ENCODE data around the gene MAVS. TPM values are rescaled to one million over a fixed set of nuclear protein-coding genes. Genes with fewer than 3 reads are reported as not detected.
A peak's percentile ranks its signal among the peaks of the same experiment; 100 is the strongest.
"Not testable (repeated sequence)": the region's sequence is repeated elsewhere in the genome, so short reads cannot be mapped to it uniquely, and the experiment has no call there.

Gene MAVS
- total and polyA plus RNA-seq, 5 donors: 28.5 to 32.6 (median 30.0) TPM

DNA sequence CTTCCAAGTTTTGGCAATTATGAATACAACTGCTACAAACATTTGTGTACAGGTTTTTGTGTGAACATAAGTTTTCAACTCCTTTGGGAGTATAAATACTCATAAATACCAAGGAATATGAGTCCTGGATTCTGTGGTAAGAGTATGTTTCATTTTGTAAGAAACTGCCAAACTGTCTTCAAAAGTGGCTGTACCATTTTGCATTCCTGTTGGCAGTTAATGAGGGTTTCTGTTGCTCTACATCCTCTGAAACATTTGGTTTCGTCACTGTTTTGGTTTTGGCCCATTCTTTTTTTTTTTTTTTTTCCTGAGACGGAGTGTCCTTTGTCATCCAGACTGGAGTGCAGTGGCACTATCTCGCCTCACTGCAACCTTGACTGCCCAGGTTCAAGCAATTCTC, 17.8 kb upstream of the MAVS start:
- H3K27ac ChIP-seq (ENCODE audit: low read length): no peak overlapping the region
- intact Hi-C loops (cut with DNase I): no loop called here
- 90% methylated on average over 3 of the region's 3 CpGs for WGBS
- DNase-seq (no peak), ATAC-seq (no peak)
- peaks cover 2% of the 10 kb centered on the region for H3K4me1 ChIP-seq (ENCODE audit: control insufficient read depth, insufficient read depth, low read length)
- H3K9me3 ChIP-seq (ENCODE audit: control insufficient read depth, low read length): no peaks in the 10 kb centered on the region
- no peak overlapping the region for H3K4me3 ChIP-seq (ENCODE audit: low read length)
- no peaks in the 10 kb centered on the region for H3K27me3 ChIP-seq (ENCODE audit: control insufficient read depth, insufficient read depth)

- ATAC-seq; intact Hi-C loops (cut with DNase I): not testable (repeated sequence)
- WGBS: 98% methylated on average over 5 of the region's 5 CpGs
Observed at GRCh38 chr20:3829891-3830290, 16.7 kb upstream of the MAVS start.

GRCh38 chr20:3836132-3836531, 10.5 kb upstream of the MAVS start:
- Histone ChIP-seq H3K27ac (ENCODE audit: low read length) (no peak overlapping the region), H3K9me3 (ENCODE audit: control insufficient read depth, low read length) (no peaks in the 10 kb centered on the region), H3K4me1 (ENCODE audit: control insufficient read depth, insufficient read depth, low read length) (no peaks in the 10 kb centered on the region), H3K4me3 (ENCODE audit: low read length) (no peak overlapping the region), H3K27me3 (ENCODE audit: control insufficient read depth, insufficient read depth) (no peaks in the 10 kb centered on the region)
- no peak for DNase-seq
- intact Hi-C loops (cut with DNase I): no loop called here
- no peak for ATAC-seq
- WGBS: 97% methylated on average over 4 of the region's 4 CpGs

More at GRCh38 chr20:3829891-3830290, 16.7 kb upstream of the MAVS start:
- not testable (repeated sequence) for H3K4me1 ChIP-seq (ENCODE audit: control insufficient read depth, insufficient read depth, low read length); DNase-seq; H3K4me3 ChIP-seq (ENCODE audit: low read length); H3K9me3 ChIP-seq (ENCODE audit: control insufficient read depth, low read length); H3K27ac ChIP-seq (ENCODE audit: low read length); H3K27me3 ChIP-seq (ENCODE audit: control insufficient read depth, insufficient read depth)

DNA sequence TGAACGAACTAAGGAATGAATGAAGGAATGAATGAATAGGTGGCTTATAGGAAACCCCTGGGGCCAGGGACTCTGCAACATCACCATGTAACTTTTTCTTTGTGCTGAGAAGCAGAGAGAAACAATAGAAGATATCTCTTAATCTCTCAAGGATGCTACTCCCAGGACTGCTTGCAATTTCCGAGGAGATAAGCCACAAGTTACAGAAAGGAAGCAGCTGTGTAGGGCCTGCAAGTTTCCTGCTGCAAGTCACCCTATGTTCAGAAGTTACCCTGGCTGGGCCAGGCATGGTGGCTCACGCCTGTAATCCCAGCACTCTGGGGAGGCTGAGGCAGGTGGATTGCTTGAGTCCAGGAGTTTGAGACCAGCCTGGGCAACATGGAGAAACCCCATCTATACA, 7.3 kb upstream of the MAVS start:
- DNase-seq: no peak
- 59% methylated on average over 3 of the region's 3 CpGs for WGBS
- no peaks in the 10 kb centered on the region for H3K27me3 ChIP-seq (ENCODE audit: control insufficient read depth, insufficient read depth)
- intact Hi-C loops (cut with DNase I): no loop called here
- ATAC-seq: peak; percentile 33 to 71
- no peak overlapping the region for H3K27ac ChIP-seq (ENCODE audit: low read length)
- H3K9me3 ChIP-seq (ENCODE audit: control insufficient read depth, low read length): no peaks in the 10 kb centered on the region
- no peak overlapping the region for H3K4me3 ChIP-seq (ENCODE audit: low read length)
- H3K4me1 ChIP-seq (ENCODE audit: control insufficient read depth, insufficient read depth, low read length): peaks cover 2% of the 10 kb centered on the region

GRCh38 chr20:3840201-3840600, 6.4 kb upstream of the MAVS start:
- H3K4me1 ChIP-seq (ENCODE audit: control insufficient read depth, insufficient read depth, low read length); H3K27me3 ChIP-seq (ENCODE audit: control insufficient read depth, insufficient read depth); H3K9me3 ChIP-seq (ENCODE audit: control insufficient read depth, low read length); ATAC-seq; DNase-seq; intact Hi-C loops (cut with DNase I); H3K27ac ChIP-seq (ENCODE audit: low read length); H3K4me3 ChIP-seq (ENCODE audit: low read length): not testable (repeated sequence)
- 93% methylated on average over 7 of the region's 7 CpGs for WGBS

- intact Hi-C loops (cut with DNase I): no loop called here
- Histone ChIP-seq H3K4me1 (ENCODE audit: control insufficient read depth, insufficient read depth, low read length) (peaks cover 3% of the 10 kb centered on the region), H3K27ac (ENCODE audit: low read length) (peak overlapping the region; percentile 6), H3K9me3 (ENCODE audit: control insufficient read depth, low read length) (no peaks in the 10 kb centered on the region), H3K4me3 (ENCODE audit: low read length) (no peak overlapping the region), H3K27me3 (ENCODE audit: control insufficient read depth, insufficient read depth) (no peaks in the 10 kb centered on the region)
- ATAC-seq: no peak
- DNase-seq: no peak
- WGBS: 69% methylated on average over 7 of the region's 7 CpGs
Observed at GRCh38 chr20:3842348-3842930, 4.2 kb upstream of the MAVS start.

GRCh38 chr20:3843490-3843889, 3.1 kb upstream of the MAVS start:
- intact Hi-C loops (cut with DNase I): no loop called here
- WGBS: 47% methylated on average over 5 of the region's 5 CpGs
- DNase-seq (no peak), ATAC-seq (no peak)
- Histone ChIP-seq H3K4me3 (ENCODE audit: low read length) (no peak overlapping the region), H3K9me3 (ENCODE audit: control insufficient read depth, low read length) (no peaks in the 10 kb centered on the region), H3K27ac (ENCODE audit: low read length) (no peak overlapping the region), H3K27me3 (ENCODE audit: control insufficient read depth, insufficient read depth) (no peaks in the 10 kb centered on the region), H3K4me1 (ENCODE audit: control insufficient read depth, insufficient read depth, low read length) (peaks cover 10% of the 10 kb centered on the region)

GRCh38 chr20:3843990-3844619, 2.5 kb upstream of the MAVS start:
- 98% methylated on average over 9 of the region's 9 CpGs for WGBS
- H3K27ac ChIP-seq (ENCODE audit: low read length); H3K27me3 ChIP-seq (ENCODE audit: control insufficient read depth, insufficient read depth); H3K9me3 ChIP-seq (ENCODE audit: control insufficient read depth, low read length); intact Hi-C loops (cut with DNase I); DNase-seq; ATAC-seq; H3K4me3 ChIP-seq (ENCODE audit: low read length): not testable (repeated sequence)
- peaks cover 14% of the 10 kb centered on the region for H3K4me1 ChIP-seq (ENCODE audit: control insufficient read depth, insufficient read depth, low read length)

- intact Hi-C loops (cut with DNase I): no loop called here
- peaks cover 14% of the 10 kb centered on the region for H3K4me1 ChIP-seq (ENCODE audit: control insufficient read depth, insufficient read depth, low read length)
- no peaks in the 10 kb centered on the region for H3K9me3 ChIP-seq (ENCODE audit: control insufficient read depth, low read length)
- WGBS: under 1% methylated on average over 22 of the region's 22 CpGs
- no peaks in the 10 kb centered on the region for H3K27me3 ChIP-seq (ENCODE audit: control insufficient read depth, insufficient read depth)
- ATAC-seq (no peak), DNase-seq (peak in 1 of 3 donors; percentile 39)
- H3K4me3 ChIP-seq (ENCODE audit: low read length): peak overlapping the region; percentile 79
- peak overlapping the region; percentile 77 for H3K27ac ChIP-seq (ENCODE audit: low read length)
Observed at GRCh38 chr20:3846378-3846739, 275 bp upstream of the MAVS start.

DNA sequence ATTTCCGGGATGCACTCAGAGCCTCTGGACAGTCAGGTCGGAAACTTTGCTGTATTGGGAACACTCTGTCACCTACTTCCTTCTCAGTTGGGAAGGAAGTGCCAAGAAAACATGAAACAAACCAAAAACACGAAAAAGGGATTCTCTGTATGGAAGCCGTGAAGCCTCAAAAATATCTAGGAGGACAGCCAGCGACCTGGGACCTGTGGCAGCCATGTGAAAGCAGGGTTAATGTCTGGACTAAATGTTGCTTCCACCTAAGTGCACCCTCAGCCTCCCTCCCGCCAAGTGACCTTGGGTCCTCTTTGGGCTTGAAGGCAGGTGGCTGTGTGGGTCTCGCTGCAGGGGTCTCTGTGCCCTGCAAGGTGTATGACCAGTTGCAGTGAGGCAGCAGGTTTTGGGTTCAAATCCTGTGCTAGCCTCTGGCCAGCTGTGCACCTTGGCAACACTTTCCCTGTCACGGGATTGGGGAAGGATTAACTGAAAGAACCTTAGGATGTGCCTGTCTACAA, 851 bp downstream of the MAVS start:
- Histone ChIP-seq H3K9me3 (ENCODE audit: control insufficient read depth, low read length) (no peaks in the 10 kb centered on the region), H3K4me3 (ENCODE audit: low read length) (peak overlapping the region; percentile 79), H3K27ac (ENCODE audit: low read length) (peak overlapping the region; percentile 93), H3K27me3 (ENCODE audit: control insufficient read depth, insufficient read depth) (no peaks in the 10 kb centered on the region), H3K4me1 (ENCODE audit: control insufficient read depth, insufficient read depth, low read length) (peaks cover 14% of the 10 kb centered on the region)
- intact Hi-C loops (cut with DNase I): no loop called here
- 22% methylated on average over 8 of the region's 8 CpGs for WGBS
- DNase-seq (no peak), ATAC-seq (no peak)

- no peak for DNase-seq
- no peaks in the 10 kb centered on the region for H3K9me3 ChIP-seq (ENCODE audit: control insufficient read depth, low read length)
- 78% methylated on average over 1 of the region's 1 CpG for WGBS
- no peak for ATAC-seq
- no peak overlapping the region for H3K27ac ChIP-seq (ENCODE audit: low read length)
- intact Hi-C loops (cut with DNase I): no loop called here
- no peaks in the 10 kb centered on the region for H3K27me3 ChIP-seq (ENCODE audit: control insufficient read depth, insufficient read depth)
- H3K4me1 ChIP-seq (ENCODE audit: control insufficient read depth, insufficient read depth, low read length): peaks cover 12% of the 10 kb centered on the region
- H3K4me3 ChIP-seq (ENCODE audit: low read length): no peak overlapping the region
Observed at GRCh38 chr20:3848565-3848964, 1.9 kb downstream of the MAVS start.

Measured in right cardiac atrium (tissue), 5 donors.